Activated T-helper 2 cell treated with anti-CD3 and anti-CD28 coated beads, Interferon-gamma antibody, Interleukin-2, Interleukin-4, amounts not matched to agents 10 μg/mL and 5 μg/mL and 100 μg/mL, durations not matched to agents 14 hours and 24 hours and 36 hours (primary cell): Measurements from ENCODE around the gene MBNL1. TPM values are rescaled to one million over a fixed set of nuclear protein-coding genes. Genes with fewer than 3 reads are reported as not detected.
"Not testable (repeated sequence)": the region's sequence is repeated elsewhere in the genome, so short reads cannot be mapped to it uniquely, and the experiment has no call there.

Source experiments
- DNase-seq: peaks from one replicate; pipeline ENCODE4 v3.0.0; 2021; ENCODE audit warnings: low spot score
- H3K27ac Mint-ChIP-seq: one replicate; pipeline ENCODE4 v1.8.0; 2021; ENCODE audit warnings: mixed read lengths
- H3K27me3 Mint-ChIP-seq: one replicate; pipeline ENCODE4 v1.8.0; 2021; ENCODE audit warnings: low read depth, mixed read lengths
- H3K36me3 Mint-ChIP-seq: one replicate; pipeline ENCODE4 v1.8.0; 2021; ENCODE audit warnings: low read depth, mixed read lengths
- H3K4me1 Mint-ChIP-seq: one replicate; pipeline ENCODE4 v1.8.0; 2021; ENCODE audit warnings: low read depth, mixed read lengths
- H3K4me3 Mint-ChIP-seq: one replicate; pipeline ENCODE4 v1.8.0; 2021; ENCODE audit warnings: low read depth, mild to moderate bottlenecking, moderate library complexity, mixed read lengths
- H3K9me3 Mint-ChIP-seq: one replicate; pipeline ENCODE4 v1.8.0; 2021; ENCODE audit warnings: mixed read lengths
- intact Hi-C: fragments of 100-400 bp; cut with micrococcal nuclease; formaldehyde crosslinking; loops from one replicate; pipeline ENCODE4 v1.15.1; 2023
- total RNA-seq: library from RNA; stranded (reverse); gene quantifications from 2 replicates; pipeline ENCODE4 v1.2.3, GENCODE V29; 2022

Gene MBNL1
- total RNA-seq, 1 donor from 2014 or later = 230 TPM

DNA sequence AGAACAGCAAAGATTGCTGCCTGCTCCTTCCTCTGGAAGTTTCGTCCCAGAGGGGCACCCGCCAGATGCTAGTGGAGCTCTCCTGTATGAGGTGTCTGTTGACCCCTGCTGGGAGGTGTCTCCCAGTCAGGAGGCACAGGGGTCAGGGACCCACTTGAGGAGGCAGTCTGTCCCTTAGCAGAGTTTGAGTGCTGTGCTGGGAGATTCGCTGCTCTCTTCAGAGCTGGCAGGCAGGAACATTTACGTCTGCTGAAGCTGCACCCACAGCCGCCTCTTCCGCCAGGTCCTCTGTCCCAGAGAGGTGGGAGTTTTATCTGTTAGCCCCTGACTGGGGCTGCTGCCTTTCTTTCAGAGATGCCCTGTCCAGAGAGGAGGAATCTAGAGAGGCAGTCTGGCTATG, 103.9 kb downstream of the MBNL1 start:
- H3K27me3 Mint-ChIP-seq, H3K9me3 Mint-ChIP-seq, DNase-seq, H3K27ac Mint-ChIP-seq, intact Hi-C loops, H3K4me3 Mint-ChIP-seq: not testable (repeated sequence)
- Mint-ChIP-seq H3K4me1 (peaks cover 46% of the 10 kb centered on the region), H3K36me3 (peaks cover 69% of the 10 kb centered on the region)

DNA sequence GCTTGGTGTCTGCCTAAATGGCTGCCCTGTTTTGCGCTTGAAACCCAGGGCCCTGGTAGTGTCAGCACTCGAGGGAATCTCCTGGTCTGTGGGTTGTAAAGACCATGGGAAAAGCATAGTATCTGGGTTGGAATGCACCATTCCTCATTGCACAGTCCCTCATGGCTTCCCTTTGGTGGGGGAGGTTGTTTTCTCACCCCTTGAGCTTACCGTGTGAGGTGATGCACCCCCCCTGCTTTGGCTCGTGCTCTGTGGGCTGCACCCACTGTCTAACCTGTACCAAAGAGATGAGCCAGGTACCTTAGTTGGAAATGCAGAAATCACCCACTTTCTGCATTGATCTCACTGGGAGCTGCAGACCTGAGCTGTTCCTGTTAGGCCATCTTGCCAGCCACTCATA, 104.7 kb downstream of the MBNL1 start:
- H3K4me3 Mint-ChIP-seq = no peak overlapping the region
- no peak for DNase-seq
- intact Hi-C loops = no loop called here
- H3K4me1 Mint-ChIP-seq = peaks cover 43% of the 10 kb centered on the region
- H3K9me3 Mint-ChIP-seq = no peaks in the 10 kb centered on the region
- peaks cover 66% of the 10 kb centered on the region for H3K36me3 Mint-ChIP-seq
- H3K27me3 Mint-ChIP-seq = no peaks in the 10 kb centered on the region
- H3K27ac Mint-ChIP-seq = no peak overlapping the region

DNA sequence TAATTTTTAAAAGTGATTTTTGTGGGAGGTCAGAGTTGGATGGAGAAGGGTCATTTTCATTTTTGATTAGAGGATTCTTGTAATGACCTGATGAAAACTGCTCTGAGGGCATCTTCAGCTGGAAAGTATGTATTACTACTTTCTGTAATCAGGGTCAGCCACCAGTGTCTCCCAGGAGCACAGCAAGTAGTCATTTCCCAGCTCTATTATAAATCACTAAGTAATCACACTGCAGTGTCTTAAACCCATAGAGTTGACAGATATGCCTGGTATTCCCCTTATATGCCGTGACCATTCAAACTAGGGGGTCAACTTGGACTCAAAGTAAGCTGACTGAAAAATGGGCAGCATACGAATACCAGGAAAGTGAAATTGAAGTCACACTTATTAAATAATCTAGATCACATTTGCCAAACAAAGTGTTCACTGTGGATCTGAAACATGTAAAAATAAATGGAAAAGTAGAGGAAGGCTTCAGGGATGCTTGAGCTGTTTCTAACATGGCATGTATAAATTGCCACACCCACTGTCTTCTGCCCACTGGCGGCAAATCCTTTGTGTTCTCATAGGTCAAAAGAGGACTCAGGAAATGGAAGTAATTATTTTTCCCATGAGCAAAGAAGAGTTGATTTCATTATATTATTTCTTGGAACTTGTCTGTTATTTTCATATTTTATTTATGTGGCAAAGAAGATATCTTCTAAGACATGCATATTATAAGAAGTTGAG, 105.7 kb downstream of the MBNL1 start:
- Mint-ChIP-seq H3K27me3 (no peaks in the 10 kb centered on the region), H3K27ac (no peak overlapping the region), H3K36me3 (peaks cover 58% of the 10 kb centered on the region), H3K4me3 (no peak overlapping the region), H3K4me1 (peaks cover 35% of the 10 kb centered on the region), H3K9me3 (no peaks in the 10 kb centered on the region)
- DNase-seq = no peak
- intact Hi-C loops = no loop called here

DNA sequence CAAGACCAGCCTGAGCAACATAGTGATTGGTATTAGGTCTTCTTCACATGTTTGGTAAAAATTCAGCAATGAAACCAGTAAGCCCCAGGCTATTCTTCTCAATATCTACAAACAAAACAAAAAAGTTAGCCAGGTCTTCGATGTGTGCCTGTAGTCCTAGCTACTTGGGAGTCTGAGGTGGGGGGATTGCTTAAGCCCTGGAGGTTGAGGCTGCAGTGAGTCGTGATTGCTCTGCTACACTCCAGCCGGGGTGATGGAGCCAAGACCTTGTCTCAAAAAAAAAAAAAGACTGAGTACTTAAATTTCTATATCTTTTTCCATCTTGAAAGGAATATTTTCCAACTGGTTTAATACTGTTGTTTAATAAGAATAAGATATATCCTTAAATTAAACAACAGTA, 106.8 kb downstream of the MBNL1 start:
- H3K4me3 Mint-ChIP-seq = no peak overlapping the region

DNA sequence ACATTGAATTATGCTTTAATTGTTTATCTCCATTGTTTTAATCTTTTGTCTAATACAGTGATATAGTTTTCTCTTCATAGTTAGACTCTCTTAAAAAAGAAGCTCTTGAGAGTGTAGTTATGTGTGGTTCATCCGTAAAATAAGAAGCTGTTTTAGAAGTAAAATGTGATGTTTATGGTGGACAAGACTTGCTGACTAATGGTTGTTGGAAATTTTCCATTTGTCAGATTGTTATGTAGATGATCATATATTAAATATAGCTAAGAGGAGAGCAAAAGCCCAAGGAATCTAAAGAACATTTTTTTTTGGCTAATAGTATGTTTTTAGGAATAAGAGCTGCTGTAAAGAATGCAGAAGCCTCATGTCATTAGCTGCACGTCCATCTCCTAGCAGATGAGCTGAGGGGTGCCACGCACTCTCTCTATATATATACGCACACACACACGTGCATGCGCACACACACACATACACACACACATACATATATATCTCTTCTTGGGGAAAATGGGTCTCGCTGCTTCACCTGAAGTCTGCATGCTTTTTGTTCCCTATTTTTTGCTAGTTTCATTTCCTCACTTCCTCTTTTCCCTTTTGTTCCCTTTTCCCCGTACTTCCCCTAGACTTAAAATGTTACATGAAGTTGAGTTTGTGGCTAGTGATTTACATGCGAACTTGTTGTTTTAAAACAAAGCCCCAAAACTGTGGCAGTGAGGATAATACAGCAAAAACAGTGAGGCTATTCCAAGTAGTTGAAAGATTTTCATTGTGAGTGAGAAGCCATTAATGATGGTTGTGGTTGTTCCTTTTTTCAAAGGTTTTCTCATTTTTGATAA, 107.8 kb downstream of the MBNL1 start:
- Mint-ChIP-seq H3K4me1 (peaks cover 29% of the 10 kb centered on the region), H3K27ac (peak overlapping the region; percentile 37), H3K4me3 (no peak overlapping the region), H3K36me3 (peaks cover 45% of the 10 kb centered on the region), H3K9me3 (no peaks in the 10 kb centered on the region), H3K27me3 (no peaks in the 10 kb centered on the region)
- no peak for DNase-seq
- intact Hi-C loops = loop anchor here (5.0 kb wide), 1 partner anchor 66 kb away; no protein-coding TSS in a partner anchor

More for the DNA sequence above, 106.8 kb downstream of the MBNL1 start:
- Mint-ChIP-seq H3K4me1 (peaks cover 33% of the 10 kb centered on the region), H3K27me3 (no peaks in the 10 kb centered on the region), H3K36me3 (peaks cover 53% of the 10 kb centered on the region), H3K27ac (no peak overlapping the region), H3K9me3 (no peaks in the 10 kb centered on the region)
- no peak for DNase-seq
- intact Hi-C loops = loop anchor here (5.0 kb wide), 1 partner anchor 67 kb away; no protein-coding TSS in a partner anchor

DNA sequence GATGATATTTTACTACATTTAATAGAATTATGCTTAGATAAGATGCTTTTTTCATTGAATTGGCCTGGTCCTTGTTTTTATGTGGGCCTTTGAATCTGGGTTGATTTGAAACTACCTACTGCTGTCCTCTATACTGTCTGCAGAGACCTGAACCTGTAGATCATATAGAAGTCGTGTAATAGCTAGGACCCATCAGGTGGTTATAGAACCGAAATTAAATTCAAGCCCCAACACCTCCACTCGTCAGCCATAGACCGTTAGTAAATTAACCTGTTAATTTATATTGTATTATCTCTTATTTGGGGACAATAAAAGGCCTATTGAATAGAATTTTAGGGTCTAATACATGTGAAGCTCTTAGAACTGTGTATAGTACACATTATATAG, 108.4 kb downstream of the MBNL1 start:
- no peak overlapping the region for H3K4me3 Mint-ChIP-seq
- intact Hi-C loops = loop anchor here (5.0 kb wide), 1 partner anchor 65 kb away; no protein-coding TSS in a partner anchor
- no peaks in the 10 kb centered on the region for H3K27me3 Mint-ChIP-seq
- no peaks in the 10 kb centered on the region for H3K9me3 Mint-ChIP-seq
- H3K36me3 Mint-ChIP-seq = peaks cover 39% of the 10 kb centered on the region
- peaks cover 29% of the 10 kb centered on the region for H3K4me1 Mint-ChIP-seq
- H3K27ac Mint-ChIP-seq = peak overlapping the region; percentile 37
- no peak for DNase-seq

DNA sequence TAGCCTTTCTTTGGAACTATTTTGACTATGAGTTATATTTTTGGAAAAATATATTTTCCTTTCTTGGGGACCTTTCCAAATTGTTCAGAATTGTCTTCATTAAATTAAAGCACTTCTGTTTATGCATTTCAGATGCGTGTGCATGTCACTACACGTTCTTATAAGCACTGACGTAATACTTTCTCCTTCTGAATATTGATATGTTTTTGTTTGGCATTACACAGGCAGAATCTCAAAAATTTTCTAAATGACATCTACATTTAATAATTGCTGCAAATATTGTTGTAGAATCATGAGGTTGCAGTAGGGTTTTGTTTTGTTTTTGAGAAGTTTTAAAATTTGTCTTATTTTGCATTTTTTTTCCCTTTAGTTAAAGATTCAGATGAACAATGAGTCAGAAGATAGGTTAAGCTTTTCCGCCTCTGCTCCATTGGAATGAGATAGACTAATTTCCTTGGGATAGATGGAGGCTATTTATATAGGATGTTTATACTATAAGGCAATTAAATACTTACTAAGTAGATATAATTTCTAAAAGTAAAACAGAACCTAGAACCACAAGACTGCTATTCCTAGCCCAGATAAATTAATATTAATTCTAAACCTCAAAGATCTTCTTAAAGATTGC, 110.8 kb downstream of the MBNL1 start:
- H3K36me3 Mint-ChIP-seq = peaks cover 39% of the 10 kb centered on the region
- no peak for DNase-seq
- no peaks in the 10 kb centered on the region for H3K9me3 Mint-ChIP-seq
- H3K4me1 Mint-ChIP-seq = peaks cover 44% of the 10 kb centered on the region
- no peak overlapping the region for H3K27ac Mint-ChIP-seq
- H3K27me3 Mint-ChIP-seq = no peaks in the 10 kb centered on the region
- no peak overlapping the region for H3K4me3 Mint-ChIP-seq
- intact Hi-C loops = loop anchor here (5.0 kb wide), 1 partner anchor 63 kb away; no protein-coding TSS in a partner anchor

DNA sequence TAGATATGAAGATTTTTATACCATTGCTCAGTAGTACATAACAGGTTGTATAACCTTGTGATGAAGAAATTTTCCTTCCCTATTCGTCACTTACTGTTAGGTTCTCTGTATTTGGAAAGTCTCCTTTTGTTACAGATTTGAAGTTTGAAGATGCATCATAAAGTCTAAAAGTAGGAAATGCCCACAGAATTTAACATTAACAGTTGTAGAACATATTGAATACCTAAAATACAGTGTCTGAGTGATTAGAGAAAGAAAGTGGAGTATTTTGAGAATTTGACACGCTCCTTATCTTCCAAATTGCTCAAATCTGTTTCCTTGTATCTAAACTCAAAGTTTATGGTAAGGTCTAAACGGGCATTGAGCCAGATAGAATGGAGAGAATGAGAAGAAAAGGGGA, 111.3 kb downstream of the MBNL1 start:
- H3K4me3 Mint-ChIP-seq = no peak overlapping the region
- H3K27me3 Mint-ChIP-seq = no peaks in the 10 kb centered on the region
- H3K36me3 Mint-ChIP-seq = peaks cover 38% of the 10 kb centered on the region
- peaks cover 45% of the 10 kb centered on the region for H3K4me1 Mint-ChIP-seq
- DNase-seq = no peak
- peak overlapping the region; percentile 47 for H3K27ac Mint-ChIP-seq
- no peaks in the 10 kb centered on the region for H3K9me3 Mint-ChIP-seq
- intact Hi-C loops = no loop called here

DNA sequence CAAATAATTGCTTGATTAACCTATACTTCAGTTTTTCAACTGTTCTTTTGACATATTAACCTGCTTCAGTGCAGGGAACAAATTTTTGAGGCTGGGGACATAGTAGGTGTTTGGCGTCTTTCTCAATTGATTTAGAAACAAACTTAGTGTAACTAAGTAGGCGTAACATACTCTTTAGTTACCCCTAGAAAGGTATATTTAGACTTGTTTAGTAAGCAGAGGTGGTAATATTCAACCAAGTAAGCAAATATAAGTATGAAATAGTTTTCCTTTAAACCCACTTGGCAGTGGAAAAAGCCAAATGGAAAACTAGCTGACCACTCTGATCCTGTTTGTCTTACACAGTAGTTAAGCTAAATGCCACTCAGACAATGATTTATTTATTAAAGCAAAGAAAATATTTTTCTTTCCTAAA, 113.2 kb downstream of the MBNL1 start:
- intact Hi-C loops = no loop called here
- peaks cover 43% of the 10 kb centered on the region for H3K4me1 Mint-ChIP-seq
- H3K36me3 Mint-ChIP-seq = peaks cover 36% of the 10 kb centered on the region
- DNase-seq = no peak
- no peak overlapping the region for H3K4me3 Mint-ChIP-seq
- no peaks in the 10 kb centered on the region for H3K9me3 Mint-ChIP-seq
- H3K27ac Mint-ChIP-seq = no peak overlapping the region
- no peaks in the 10 kb centered on the region for H3K27me3 Mint-ChIP-seq

DNA sequence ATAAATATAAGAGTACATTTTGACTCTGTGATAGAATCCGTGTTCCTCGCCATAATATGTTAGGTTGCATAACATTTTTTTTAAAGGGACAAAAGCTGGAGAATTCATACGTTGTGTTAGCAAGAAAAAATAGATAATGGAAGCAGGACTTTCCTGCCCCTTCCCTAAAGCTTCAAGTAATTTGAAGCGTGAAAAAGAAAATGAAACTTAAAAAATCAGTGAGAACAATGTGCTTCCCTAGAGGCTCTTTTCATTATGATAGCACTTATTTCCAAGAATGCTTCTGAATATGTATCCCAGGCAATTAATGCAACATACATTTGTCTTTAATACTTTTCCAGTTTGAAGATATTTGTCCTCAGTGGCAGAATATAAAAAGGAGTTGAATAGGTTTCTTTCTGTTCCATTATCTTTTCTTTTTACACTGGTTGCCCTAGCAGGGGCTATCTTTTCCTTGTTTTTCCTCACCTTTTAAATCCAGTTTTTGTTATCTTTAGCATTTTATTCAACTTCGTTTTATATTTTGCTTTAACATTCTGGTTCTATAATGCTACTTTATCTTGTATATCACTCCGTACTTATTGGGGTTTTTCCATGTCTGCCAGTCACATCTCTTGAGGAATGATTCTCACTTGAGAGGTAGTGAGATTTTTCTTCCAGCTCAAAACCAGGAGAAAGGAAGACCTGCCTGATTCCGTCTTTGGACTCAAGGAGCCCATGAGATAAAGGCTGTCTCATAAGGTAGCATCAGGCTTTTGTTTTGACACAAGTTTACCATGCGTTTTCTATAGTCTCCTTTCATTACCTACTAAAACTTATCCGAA, 113.8 kb downstream of the MBNL1 start:
- DNase-seq = no peak
- Mint-ChIP-seq H3K4me1 (peaks cover 42% of the 10 kb centered on the region), H3K4me3 (peak overlapping the region; percentile 58), H3K36me3 (peaks cover 39% of the 10 kb centered on the region), H3K27me3 (no peaks in the 10 kb centered on the region), H3K27ac (peak overlapping the region; percentile 82), H3K9me3 (no peaks in the 10 kb centered on the region)
- intact Hi-C loops = no loop called here

DNA sequence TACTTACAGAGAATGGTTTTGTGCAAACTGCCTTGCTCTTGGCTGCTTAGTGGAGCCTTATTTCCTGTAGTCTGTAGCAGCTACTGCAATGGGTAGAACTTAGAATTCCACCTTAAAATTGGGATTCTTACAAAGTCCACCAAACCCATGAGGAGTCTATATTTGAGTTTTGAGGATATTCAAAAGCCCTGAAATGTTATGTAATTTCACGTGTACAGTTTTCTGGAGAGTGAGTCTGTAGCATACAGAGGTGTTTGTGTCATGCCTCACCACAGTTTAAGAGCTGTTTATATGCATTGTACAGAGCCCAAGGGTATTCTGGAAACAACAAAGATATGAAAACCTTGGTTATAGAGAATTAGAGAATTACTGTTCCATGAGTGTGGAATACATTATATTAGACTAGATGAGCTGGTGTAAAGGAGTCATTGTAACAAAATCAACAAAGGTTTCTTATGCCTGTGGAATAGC, 114.4 kb downstream of the MBNL1 start:
- H3K4me3 Mint-ChIP-seq = no peak overlapping the region
- no peak for DNase-seq
- intact Hi-C loops = no loop called here
- H3K27ac Mint-ChIP-seq = peak overlapping the region; percentile 56
- H3K36me3 Mint-ChIP-seq = peaks cover 37% of the 10 kb centered on the region
- H3K4me1 Mint-ChIP-seq = peaks cover 42% of the 10 kb centered on the region
- no peaks in the 10 kb centered on the region for H3K9me3 Mint-ChIP-seq
- H3K27me3 Mint-ChIP-seq = no peaks in the 10 kb centered on the region

DNA sequence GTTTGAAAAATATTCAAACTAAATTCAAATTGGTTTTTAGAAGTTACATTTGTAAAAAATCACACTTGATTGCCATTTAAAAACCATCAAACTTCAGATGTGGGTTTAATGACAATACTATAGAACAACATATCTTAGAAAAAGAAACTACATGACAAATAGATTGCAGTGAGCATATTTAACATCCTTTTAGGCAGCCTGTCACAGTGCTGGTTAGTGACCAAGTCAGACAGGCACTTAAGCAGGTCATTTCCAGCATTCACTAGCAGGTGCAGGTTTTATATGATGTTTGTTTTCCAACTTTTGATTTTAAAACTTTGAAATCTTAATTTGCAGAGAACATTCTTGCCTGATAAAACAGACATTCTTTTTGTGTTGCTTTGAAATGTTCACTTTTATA, 115.7 kb downstream of the MBNL1 start:
- no peak overlapping the region for H3K4me3 Mint-ChIP-seq
- no peak for DNase-seq

More for the DNA sequence above, 115.7 kb downstream of the MBNL1 start:
- Mint-ChIP-seq H3K27ac (peak overlapping the region; percentile 58), H3K9me3 (no peaks in the 10 kb centered on the region), H3K36me3 (peaks cover 43% of the 10 kb centered on the region), H3K27me3 (no peaks in the 10 kb centered on the region), H3K4me1 (peaks cover 44% of the 10 kb centered on the region)
- intact Hi-C loops = no loop called here
